ENCODE measurements around the gene VN1R4.
"Not testable (repeated sequence)": the region's sequence is repeated elsewhere in the genome, so short reads cannot be mapped to it uniquely, and the experiment has no call there.

Gene VN1R4

GRCh38 chr19:53237114-53237777 lies 30.3 kb downstream of the VN1R4 start:
- peaks cover 34% of the 10 kb centered on the region for H3K36me3 ChIP-seq (ENCODE audit: low read depth)
- H3K4me1 ChIP-seq (ENCODE audit: insufficient read depth, poor library complexity, severe bottlenecking): no peaks in the 10 kb centered on the region
- no peak overlapping the region for H3K27ac ChIP-seq (ENCODE audit: poor library complexity, severe bottlenecking)
- H3K9me3 ChIP-seq (ENCODE audit: severe bottlenecking): peaks cover 37% of the 10 kb centered on the region
- no peaks in the 10 kb centered on the region for H3K27me3 ChIP-seq (ENCODE audit: insufficient read depth, poor library complexity, severe bottlenecking)
- H3K4me3 ChIP-seq (ENCODE audit: severe bottlenecking): no peak overlapping the region
- DNase-seq (ENCODE audit: low spot score) (no peak), ATAC-seq (ENCODE audit: low read depth) (no peak)
- TF ChIP-seq, protein P1, sequence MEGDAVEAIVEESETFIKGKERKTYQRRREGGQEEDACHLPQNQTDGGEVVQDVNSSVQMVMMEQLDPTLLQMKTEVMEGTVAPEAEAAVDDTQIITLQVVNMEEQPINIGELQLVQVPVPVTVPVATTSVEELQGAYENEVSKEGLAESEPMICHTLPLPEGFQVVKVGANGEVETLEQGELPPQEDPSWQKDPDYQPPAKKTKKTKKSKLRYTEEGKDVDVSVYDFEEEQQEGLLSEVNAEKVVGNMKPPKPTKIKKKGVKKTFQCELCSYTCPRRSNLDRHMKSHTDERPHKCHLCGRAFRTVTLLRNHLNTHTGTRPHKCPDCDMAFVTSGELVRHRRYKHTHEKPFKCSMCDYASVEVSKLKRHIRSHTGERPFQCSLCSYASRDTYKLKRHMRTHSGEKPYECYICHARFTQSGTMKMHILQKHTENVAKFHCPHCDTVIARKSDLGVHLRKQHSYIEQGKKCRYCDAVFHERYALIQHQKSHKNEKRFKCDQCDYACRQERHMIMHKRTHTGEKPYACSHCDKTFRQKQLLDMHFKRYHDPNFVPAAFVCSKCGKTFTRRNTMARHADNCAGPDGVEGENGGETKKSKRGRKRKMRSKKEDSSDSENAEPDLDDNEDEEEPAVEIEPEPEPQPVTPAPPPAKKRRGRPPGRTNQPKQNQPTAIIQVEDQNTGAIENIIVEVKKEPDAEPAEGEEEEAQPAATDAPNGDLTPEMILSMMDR (IDR thresholded peaks at IDR 0.05; ENCODE audit: poor library complexity, severe bottlenecking): no peak

DNA sequence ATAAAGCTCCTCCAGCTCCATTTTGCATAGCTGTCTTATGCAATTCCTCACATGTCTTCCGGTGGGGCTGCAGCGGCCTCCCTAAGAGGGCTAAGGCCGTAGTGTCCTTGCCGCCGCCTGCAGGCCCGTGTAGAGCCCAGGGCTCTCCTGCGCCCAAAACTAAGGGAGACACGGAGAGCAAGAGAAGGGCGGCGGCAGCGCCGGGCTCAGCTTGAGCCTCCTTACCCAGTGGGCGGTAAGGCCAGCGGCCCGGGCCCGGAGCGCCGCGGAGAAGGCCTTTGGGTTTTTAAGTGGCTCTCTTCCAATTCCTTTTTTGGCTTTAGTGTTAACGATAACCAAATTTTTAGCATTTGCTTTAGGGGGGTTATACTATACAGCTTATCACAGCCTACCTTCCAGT lies 42.9 kb downstream of the VN1R4 start:
- Histone ChIP-seq H3K27ac (ENCODE audit: poor library complexity, severe bottlenecking) (no peak overlapping the region), H3K36me3 (ENCODE audit: low read depth) (no peaks in the 10 kb centered on the region), H3K27me3 (ENCODE audit: insufficient read depth, poor library complexity, severe bottlenecking) (no peaks in the 10 kb centered on the region), H3K4me1 (ENCODE audit: insufficient read depth, poor library complexity, severe bottlenecking) (no peaks in the 10 kb centered on the region), H3K9me3 (ENCODE audit: severe bottlenecking) (peaks cover 15% of the 10 kb centered on the region), H3K4me3 (ENCODE audit: severe bottlenecking) (no peak overlapping the region)
- TF ChIP-seq, protein P1 (IDR thresholded peaks at IDR 0.05; ENCODE audit: poor library complexity, severe bottlenecking): no peak
- DNase-seq (ENCODE audit: low spot score) (no peak), ATAC-seq (ENCODE audit: low read depth) (no peak)

GRCh38 chr19:53222716-53223115 lies 44.8 kb downstream of the VN1R4 start:
- peaks cover 12% of the 10 kb centered on the region for H3K9me3 ChIP-seq (ENCODE audit: severe bottlenecking)
- H3K27me3 ChIP-seq (ENCODE audit: insufficient read depth, poor library complexity, severe bottlenecking); ATAC-seq (ENCODE audit: low read depth); DNase-seq (ENCODE audit: low spot score); H3K4me1 ChIP-seq (ENCODE audit: insufficient read depth, poor library complexity, severe bottlenecking); H3K36me3 ChIP-seq (ENCODE audit: low read depth); H3K27ac ChIP-seq (ENCODE audit: poor library complexity, severe bottlenecking); H3K4me3 ChIP-seq (ENCODE audit: severe bottlenecking): not testable (repeated sequence)
